DMS 273 (cell line): ENCODE measurements around the gene SRSF8.

Experiments
- DNase-seq: peaks from one replicate; lab custom pipeline; 2025; ENCODE audit not compliant: unreplicated experiment; lab: John Stamatoyannopoulos, UW

SRSF8 gene

GRCh38 chr11:95067841-95068219, 1.1 kb downstream of the SRSF8 start:
- DNase-seq: no peak

- peak; percentile 90 for DNase-seq
Measured at GRCh38 chr11:95068549-95068948, 1.8 kb downstream of the SRSF8 start.

GRCh38 chr11:95070471-95070870, 3.8 kb downstream of the SRSF8 start:
- no peak for DNase-seq

GRCh38 chr11:95072948-95073347, 6.2 kb downstream of the SRSF8 start:
- DNase-seq: no peak

GRCh38 chr11:95074792-95075563, 8.3 kb downstream of the SRSF8 start:
- DNase-seq: peak; percentile 28

- DNase-seq: no peak
Measured at GRCh38 chr11:95076416-95076815, 9.7 kb downstream of the SRSF8 start.

DNA sequence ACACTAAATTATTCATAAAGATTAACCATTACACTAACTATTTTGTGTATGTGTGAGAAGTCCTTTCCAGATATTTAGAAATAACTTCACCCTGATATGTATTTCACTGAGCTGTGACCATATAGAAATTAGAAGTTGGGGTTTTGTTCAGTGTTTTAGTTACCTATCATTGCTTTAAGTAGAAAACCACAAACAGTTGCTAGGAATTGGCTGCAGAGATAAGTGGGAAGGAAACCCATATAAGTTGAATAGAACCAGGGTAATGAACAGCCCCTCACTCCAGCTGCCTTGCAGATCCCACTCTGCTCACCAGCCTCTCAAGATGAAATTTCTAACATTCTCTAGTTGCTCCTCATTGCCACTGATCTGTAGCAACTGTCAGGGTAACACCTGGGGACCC, 10.3 kb downstream of the SRSF8 start:
- DNase-seq: no peak

DNA sequence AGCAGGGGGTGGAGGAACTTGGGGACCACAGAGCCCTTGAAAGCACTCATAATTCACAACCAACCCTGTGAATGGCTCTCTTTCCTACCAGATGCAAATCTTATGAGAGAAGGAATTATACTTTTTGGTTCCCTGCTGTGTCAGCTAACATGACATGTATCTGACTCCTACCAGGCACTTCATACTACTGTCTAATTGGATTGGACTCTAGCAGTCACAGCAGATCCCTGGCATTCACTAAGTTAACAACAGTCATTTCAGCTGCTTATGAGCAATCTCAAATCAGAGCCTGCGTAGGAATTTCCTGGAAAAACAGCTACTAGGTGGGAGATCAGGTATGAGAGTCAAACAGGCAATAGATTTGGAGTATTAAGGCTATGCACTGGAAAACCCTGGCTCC, 11.8 kb downstream of the SRSF8 start:
- DNase-seq: no peak

GRCh38 chr11:95081010-95081409, 14.3 kb downstream of the SRSF8 start:
- DNase-seq: no peak

DNA sequence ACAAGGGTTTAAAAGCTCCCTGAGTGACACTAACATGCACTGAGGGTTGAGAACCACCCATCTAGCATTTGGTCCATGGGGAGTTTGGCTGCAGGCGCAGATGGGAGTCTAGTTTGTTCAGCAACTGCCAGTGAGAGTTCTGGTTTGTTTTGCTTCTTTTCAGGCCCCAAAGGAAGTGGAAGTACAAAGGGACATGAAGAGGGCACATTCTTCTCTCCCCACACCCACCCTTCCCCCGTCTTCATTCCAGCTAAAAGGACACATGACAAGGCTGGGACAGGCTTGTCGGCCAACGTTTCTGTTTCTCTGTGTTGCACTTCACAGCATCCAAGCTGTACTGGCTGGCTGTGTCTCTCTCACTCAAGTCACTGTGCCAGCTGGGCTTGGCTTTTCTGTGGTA, 14.7 kb downstream of the SRSF8 start:
- no peak for DNase-seq

- no peak for DNase-seq
Measured at GRCh38 chr11:95082576-95083001, 15.9 kb downstream of the SRSF8 start.

DNA sequence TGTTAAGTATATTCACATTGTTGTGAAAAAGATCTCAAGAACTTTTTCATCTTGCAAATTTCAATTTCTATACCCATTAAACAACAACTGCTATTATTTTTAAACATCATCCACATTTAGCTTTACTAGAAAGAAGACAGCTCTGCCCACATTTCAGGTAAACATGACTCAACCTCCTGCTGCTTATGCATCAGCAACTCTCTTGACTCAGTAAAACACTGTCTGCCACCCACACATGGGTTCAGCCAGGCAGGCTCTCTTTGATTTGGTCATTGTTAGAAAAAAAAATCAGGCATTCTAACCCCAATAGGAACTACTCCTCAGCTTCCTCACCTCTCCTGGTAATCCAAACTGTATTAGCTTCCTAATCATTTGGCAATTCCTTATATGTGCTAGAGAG, 17.8 kb downstream of the SRSF8 start:
- DNase-seq: no peak

- DNase-seq: no peak
Measured at GRCh38 chr11:95085117-95085816, 18.5 kb downstream of the SRSF8 start.

DNA sequence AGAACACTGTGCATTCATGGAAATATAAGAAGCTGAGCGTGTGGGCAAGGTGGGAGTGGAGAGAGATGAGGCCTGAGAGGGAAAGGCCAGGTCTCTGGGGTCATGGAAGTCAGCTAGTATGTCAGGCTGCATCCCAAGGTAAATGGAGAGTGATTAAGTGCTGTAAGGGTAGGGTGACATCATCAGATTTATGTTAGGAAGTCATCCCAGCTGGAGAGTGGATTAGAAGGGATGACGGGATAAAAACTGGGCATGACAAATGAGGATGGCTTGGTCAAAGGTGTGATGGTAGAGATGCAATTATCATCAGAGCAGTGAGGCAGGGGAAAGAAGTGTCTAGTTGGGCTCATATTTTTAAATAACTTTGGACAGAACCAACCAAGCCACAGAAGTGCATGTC, 19.4 kb downstream of the SRSF8 start:
- no peak for DNase-seq

DNA sequence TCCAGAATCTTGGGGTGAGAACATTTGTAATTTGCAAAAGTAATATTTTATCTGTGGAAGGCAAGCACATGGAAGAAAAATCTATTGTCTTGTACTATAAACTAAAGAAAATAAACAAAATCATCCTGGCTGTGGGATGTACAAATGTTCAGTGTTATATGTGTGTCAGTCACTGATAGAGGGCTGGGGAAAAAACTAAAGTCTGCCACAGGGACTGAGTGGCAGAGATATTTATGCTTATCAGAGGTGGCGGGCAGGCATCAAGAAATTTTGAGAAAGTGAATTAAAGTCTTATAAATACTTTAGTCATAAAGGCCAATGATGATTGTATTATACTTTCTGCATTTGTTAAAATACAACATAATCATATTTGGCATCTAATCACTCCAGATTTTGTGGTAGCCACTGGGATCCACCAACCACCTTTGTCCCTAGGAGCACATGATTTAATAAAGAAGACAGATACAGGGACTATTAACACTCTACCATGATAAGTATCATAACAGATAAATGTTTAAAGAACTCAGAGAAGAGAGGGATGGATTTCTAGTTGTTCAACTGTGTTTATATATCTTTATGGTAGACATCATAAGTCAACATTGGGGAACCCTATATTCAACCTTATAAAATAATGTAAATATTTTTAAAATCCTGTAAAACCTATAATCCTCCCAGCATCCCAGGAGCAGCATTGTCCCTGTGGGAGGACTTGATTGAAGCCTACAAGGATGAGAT, 20.3 kb downstream of the SRSF8 start:
- DNase-seq: no peak

DNA sequence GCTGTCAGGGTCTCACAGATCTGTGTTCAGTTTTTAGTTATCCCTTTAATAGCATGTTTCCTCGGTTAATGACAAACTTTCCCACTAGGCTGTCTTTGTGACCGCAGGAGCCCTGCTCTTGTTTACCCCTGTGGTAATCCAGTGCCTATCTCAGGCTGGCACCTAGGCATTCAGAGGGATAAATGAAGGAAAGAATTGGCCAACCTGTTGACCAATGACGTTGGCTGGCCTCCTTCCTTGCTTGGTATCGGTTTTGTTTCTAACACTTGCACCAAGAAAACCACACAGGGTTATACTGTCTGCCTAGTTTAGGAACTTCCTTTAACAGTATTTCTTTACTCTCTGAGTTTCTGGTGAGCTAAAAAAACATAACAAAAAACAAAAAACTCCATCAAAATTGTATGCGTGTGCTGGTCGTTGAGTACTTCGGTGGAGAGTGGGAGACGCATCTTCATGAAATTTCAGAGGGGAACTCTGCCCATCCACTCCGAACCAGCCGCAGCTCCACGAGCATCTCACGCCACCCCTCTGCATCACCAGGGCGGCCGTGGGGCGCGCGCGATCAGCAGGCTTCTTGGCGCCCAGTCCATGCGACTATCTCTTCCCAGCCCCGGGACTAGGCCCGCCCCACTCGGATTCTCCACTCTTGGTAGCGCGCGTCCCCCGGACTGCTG, 22.4 kb downstream of the SRSF8 start:
- peak; percentile 13 for DNase-seq

- DNase-seq: peak; percentile 87
Measured at GRCh38 chr11:95089620-95090542, 23.2 kb downstream of the SRSF8 start, which contains the start of gene ENDOD1. ENDOD1 (plus strand) TSS chr11:95089846; CDS start chr11:95089928, 82 bp downstream.

DNA sequence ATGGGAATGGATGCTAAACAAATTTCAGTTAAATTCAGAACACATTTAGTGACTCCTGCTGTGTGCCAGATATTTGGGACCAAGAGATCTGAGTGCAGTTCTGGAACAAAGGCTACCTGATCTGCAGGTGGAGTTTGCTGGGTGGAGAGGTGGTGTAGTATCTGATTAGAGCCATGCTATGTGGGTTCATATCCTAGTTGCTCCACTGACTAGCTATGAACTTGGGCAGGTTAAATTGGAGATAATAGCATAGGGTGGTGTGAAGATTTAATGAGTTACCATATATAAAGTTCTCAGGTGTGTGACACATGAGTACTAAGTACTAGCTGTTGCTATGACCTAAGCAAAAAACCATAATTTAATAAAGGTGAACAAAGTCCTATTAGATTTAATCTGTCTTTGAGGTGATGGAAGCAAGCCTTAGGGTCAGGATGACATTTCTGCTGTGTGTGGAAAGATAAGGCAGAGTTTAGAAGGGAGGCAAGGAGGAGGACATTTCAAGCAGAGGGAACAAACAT, 25.0 kb downstream of the SRSF8 start:
- DNase-seq: no peak

- DNase-seq: peak; percentile 12
Measured at GRCh38 chr11:95092549-95093324, 26.0 kb downstream of the SRSF8 start.
